ENCODE results near the gene AATK.
"Not testable (repeated sequence)": the region's sequence is repeated elsewhere in the genome, so short reads cannot be mapped to it uniquely, and the experiment has no call there.

AATK gene

GRCh38 chr17:81157848-81158687 lies 8.0 kb downstream of the AATK start:
- no peak overlapping the region for H3K4me3 Mint-ChIP-seq
- no peaks in the 10 kb centered on the region for H3K36me3 Mint-ChIP-seq
- no peak overlapping the region for H3K27ac Mint-ChIP-seq
- H3K27me3 Mint-ChIP-seq, result peaks cover 15% of the 10 kb centered on the region
- H3K4me1 Mint-ChIP-seq, result peaks cover 3% of the 10 kb centered on the region
- DNase-seq (ENCODE audit: low spot score in 2 of 2), result no peak
- H3K9me3 Mint-ChIP-seq, result no peaks in the 10 kb centered on the region
- no peak for ATAC-seq (ENCODE audit: low read depth)

- H3K9me3 Mint-ChIP-seq, result no peaks in the 10 kb centered on the region
- no peak overlapping the region for H3K4me3 Mint-ChIP-seq
- H3K27me3 Mint-ChIP-seq, result peaks cover 11% of the 10 kb centered on the region
These were observed 8.9 kb downstream of the AATK start for GRCh38 chr17:81156866-81157805.

DNA sequence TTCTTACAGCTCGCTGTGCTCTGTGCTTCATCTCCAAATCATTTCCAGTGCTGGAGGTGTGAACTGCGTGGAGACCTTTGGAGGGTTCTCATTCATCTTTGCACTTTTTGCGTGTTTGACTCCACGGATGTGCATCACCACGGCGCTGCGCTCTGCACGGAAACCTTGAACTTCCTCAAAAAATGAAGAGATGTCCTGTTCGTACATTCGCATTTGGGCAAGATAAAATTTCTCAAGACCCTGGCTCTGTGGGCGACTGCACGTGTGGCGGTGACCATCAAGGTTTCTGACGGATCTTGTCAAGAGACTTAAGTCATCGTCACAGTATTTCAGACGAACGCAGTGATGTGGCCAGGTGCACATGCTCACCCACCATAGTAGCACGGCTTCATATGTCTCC lies 11.1 kb downstream of the AATK start:
- DNase-seq (ENCODE audit: low spot score in 2 of 2), result no peak
- H3K4me1 Mint-ChIP-seq, result peaks cover 3% of the 10 kb centered on the region

More at GRCh38 chr17:81156866-81157805, 8.9 kb downstream of the AATK start:
- ATAC-seq (ENCODE audit: low read depth), result no peak
- H3K36me3 Mint-ChIP-seq, result no peaks in the 10 kb centered on the region
- no peak for DNase-seq (ENCODE audit: low spot score in 2 of 2)
- peaks cover 3% of the 10 kb centered on the region for H3K4me1 Mint-ChIP-seq
- H3K27ac Mint-ChIP-seq, result no peak overlapping the region

GRCh38 chr17:81154016-81154415 lies 12.0 kb downstream of the AATK start:
- H3K27ac Mint-ChIP-seq, result peak overlapping the region; percentile 97
- not testable (repeated sequence) for DNase-seq (ENCODE audit: low spot score in 2 of 2); H3K4me3 Mint-ChIP-seq; H3K9me3 Mint-ChIP-seq; H3K36me3 Mint-ChIP-seq; ATAC-seq (ENCODE audit: low read depth); H3K4me1 Mint-ChIP-seq
- peaks cover 11% of the 10 kb centered on the region for H3K27me3 Mint-ChIP-seq

More for the DNA sequence above, 11.1 kb downstream of the AATK start:
- ATAC-seq (ENCODE audit: low read depth), result no peak
- H3K4me3 Mint-ChIP-seq, result no peak overlapping the region
- H3K9me3 Mint-ChIP-seq, result no peaks in the 10 kb centered on the region
- H3K36me3 Mint-ChIP-seq, result no peaks in the 10 kb centered on the region
- no peak overlapping the region for H3K27ac Mint-ChIP-seq
- H3K27me3 Mint-ChIP-seq, result peaks cover 11% of the 10 kb centered on the region

GRCh38 chr17:81153340-81153803 lies 12.6 kb downstream of the AATK start:
- Mint-ChIP-seq H3K27ac (peak overlapping the region; percentile 97), H3K36me3 (no peaks in the 10 kb centered on the region), H3K9me3 (no peaks in the 10 kb centered on the region), H3K27me3 (peaks cover 9% of the 10 kb centered on the region), H3K4me1 (peaks cover 3% of the 10 kb centered on the region), H3K4me3 (peak overlapping the region; percentile 80)
- ATAC-seq (ENCODE audit: low read depth) (peak; percentile 86), DNase-seq (ENCODE audit: low spot score in 2 of 2) (peak in 1 of 2 donors; percentile 52)

DNA sequence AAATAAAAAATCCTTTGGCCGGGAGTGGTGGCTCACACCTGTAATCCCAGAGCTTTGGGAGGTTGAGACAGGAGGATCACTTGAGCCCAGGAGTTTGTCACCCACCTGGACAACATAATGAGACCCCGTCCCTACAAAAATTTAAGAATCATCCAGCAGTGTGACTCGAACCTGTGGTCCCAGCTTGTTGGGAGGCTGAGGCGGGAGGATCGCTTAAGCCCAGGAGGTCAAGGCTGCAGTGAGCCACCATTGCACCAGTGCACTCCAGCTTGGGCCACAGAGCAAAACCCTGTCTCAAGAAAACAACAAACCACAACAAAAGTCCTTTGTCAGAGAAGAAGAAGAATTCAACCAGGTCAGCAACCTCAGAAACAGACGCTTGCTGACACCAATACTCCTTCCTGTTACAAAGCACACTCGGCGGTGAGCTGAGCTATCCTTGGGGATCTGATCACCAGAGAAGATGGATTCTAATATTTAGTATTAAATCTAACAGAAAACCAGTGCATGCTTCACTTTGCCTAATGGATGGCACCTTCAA lies 13.7 kb downstream of the AATK start:
- H3K4me1 Mint-ChIP-seq, result peaks cover 3% of the 10 kb centered on the region
- DNase-seq (ENCODE audit: low spot score in 2 of 2), result no peak
- no peak for ATAC-seq (ENCODE audit: low read depth)
- no peak overlapping the region for H3K27ac Mint-ChIP-seq
- H3K27me3 Mint-ChIP-seq, result peaks cover 7% of the 10 kb centered on the region
- H3K9me3 Mint-ChIP-seq, result no peaks in the 10 kb centered on the region
- H3K4me3 Mint-ChIP-seq, result no peak overlapping the region
- H3K36me3 Mint-ChIP-seq, result no peaks in the 10 kb centered on the region

- Mint-ChIP-seq H3K27me3 (peaks cover 7% of the 10 kb centered on the region), H3K9me3 (no peaks in the 10 kb centered on the region), H3K4me1 (peaks cover 3% of the 10 kb centered on the region), H3K4me3 (no peak overlapping the region), H3K36me3 (no peaks in the 10 kb centered on the region), H3K27ac (no peak overlapping the region)
- DNase-seq (ENCODE audit: low spot score in 2 of 2) (no peak), ATAC-seq (ENCODE audit: low read depth) (no peak)
These were observed 14.7 kb downstream of the AATK start for GRCh38 chr17:81151278-81151677.

DNA sequence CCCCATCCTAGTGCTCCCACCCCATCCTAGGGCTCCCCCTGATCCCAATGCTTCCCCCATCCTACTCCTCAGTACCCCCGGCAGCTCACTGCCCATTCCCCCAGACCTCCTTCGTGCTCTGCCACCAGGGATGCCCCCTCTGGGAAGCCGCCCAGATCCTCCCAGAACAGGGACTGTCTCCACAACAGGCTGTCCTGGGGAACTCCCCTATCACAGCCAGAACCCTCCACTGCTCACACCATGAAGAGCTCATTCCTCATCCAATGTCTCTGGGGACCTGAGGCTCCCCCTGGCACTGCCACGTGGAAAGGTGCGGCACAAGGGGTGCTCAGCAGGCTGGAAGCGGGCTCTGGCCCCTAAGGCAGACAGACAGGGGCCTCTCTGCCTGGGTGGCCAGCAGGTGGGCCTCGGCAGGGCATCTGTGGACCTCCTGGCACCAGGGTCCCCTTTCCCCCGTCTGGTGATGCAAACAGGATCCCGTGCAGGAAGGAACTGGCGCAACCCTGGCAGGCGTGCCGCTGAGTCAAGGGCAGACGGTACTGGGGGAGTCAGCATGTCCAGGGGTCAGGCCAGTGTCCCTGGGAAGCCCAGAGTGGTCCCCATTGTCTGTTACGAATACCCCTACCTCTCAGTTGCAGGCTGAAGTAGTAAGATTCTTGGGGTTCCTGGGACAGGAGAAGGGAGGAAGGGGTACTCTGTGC lies 15.5 kb downstream of the AATK start:
- Mint-ChIP-seq H3K36me3 (no peaks in the 10 kb centered on the region), H3K9me3 (no peaks in the 10 kb centered on the region), H3K4me1 (peaks cover 3% of the 10 kb centered on the region), H3K27me3 (peaks cover 7% of the 10 kb centered on the region), H3K4me3 (no peak overlapping the region), H3K27ac (no peak overlapping the region)
- DNase-seq (ENCODE audit: low spot score in 2 of 2), result no peak
- no peak for ATAC-seq (ENCODE audit: low read depth)

DNA sequence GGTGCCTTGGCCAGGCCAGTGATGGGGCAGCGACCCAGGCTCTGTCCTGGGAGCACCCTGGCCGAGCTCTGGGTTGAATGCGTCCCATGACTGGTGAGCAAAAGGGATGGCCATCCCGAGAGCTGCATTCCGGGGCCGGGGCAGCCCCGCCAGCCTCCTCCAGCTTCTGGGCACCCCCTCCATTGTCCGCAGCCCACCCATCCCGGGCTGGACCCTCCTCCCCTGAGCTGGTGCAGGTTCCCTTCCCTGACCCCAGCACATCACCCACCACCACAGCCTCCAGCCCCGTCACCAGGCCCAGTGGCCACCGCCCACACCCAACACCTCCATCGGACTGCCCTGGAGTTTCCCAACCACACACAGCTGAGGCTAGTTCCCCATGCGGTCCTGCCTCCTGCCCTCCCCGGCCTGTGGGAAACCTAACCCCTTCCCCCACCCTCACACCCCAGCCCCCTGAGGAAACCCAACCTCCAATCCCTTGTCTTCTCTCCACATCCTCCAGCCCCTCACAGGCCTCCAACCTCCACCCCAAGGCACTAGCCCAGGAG lies 17.0 kb downstream of the AATK start:
- no peak overlapping the region for H3K27ac Mint-ChIP-seq
- peaks cover 8% of the 10 kb centered on the region for H3K27me3 Mint-ChIP-seq

GRCh38 chr17:81148571-81148970 lies 17.4 kb downstream of the AATK start:
- no peak overlapping the region for H3K4me3 Mint-ChIP-seq
- no peaks in the 10 kb centered on the region for H3K9me3 Mint-ChIP-seq
- H3K36me3 Mint-ChIP-seq, result no peaks in the 10 kb centered on the region
- no peak for DNase-seq (ENCODE audit: low spot score in 2 of 2)
- ATAC-seq (ENCODE audit: low read depth), result no peak
- peaks cover 2% of the 10 kb centered on the region for H3K4me1 Mint-ChIP-seq
- H3K27ac Mint-ChIP-seq, result no peak overlapping the region
- peaks cover 11% of the 10 kb centered on the region for H3K27me3 Mint-ChIP-seq

More for the DNA sequence above, 17.0 kb downstream of the AATK start:
- Mint-ChIP-seq H3K4me1 (peaks cover 3% of the 10 kb centered on the region), H3K36me3 (no peaks in the 10 kb centered on the region), H3K4me3 (no peak overlapping the region), H3K9me3 (no peaks in the 10 kb centered on the region)
- DNase-seq (ENCODE audit: low spot score in 2 of 2) (no peak), ATAC-seq (ENCODE audit: low read depth) (no peak)

DNA sequence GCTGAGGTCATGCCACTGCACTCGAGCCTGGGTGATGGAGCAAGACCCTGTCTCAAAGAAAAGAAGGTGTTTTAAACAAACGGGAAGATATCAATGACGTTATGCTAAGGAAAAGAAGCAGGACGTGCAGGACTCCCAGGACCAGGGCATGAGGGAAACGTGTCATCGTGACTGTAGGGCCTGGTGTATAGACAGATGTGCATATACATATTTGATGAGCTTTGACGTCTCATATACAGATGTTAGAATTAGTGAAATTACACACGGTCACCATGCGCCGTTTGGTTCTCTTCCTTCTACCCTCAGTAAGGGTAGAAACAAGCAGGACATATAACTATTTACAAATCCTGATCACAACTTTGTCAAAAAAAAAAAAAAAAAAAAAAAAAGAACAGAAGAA lies 18.3 kb downstream of the AATK start:
- Mint-ChIP-seq H3K9me3 (no peaks in the 10 kb centered on the region), H3K27me3 (peaks cover 12% of the 10 kb centered on the region), H3K4me1 (no peaks in the 10 kb centered on the region), H3K4me3 (no peak overlapping the region), H3K36me3 (no peaks in the 10 kb centered on the region), H3K27ac (no peak overlapping the region)
- DNase-seq (ENCODE audit: low spot score in 2 of 2), result no peak
- ATAC-seq (ENCODE audit: low read depth), result no peak

DNA sequence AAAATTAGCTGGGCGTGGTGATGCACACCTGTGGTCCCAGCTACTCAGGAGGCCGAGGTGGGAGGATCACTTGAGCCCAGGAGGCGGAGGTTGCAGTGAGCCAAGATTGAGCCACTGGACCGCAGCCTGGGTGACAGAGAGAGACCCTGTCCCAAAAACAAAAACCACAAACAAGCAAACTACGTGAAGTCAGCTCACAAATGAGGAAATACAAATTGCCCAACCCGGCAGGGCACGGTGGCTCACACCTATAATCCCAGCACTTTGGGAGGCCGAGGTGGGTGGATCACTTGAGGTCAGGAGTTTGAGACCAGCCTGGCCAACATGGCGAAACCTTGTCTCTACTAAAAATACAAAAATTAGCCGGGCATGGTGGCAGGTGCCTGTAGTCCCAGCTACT lies 19.8 kb downstream of the AATK start:
- not testable (repeated sequence) for DNase-seq (ENCODE audit: low spot score in 2 of 2); H3K36me3 Mint-ChIP-seq; ATAC-seq (ENCODE audit: low read depth); H3K9me3 Mint-ChIP-seq; H3K27ac Mint-ChIP-seq; H3K4me3 Mint-ChIP-seq; H3K4me1 Mint-ChIP-seq
- peaks cover 12% of the 10 kb centered on the region for H3K27me3 Mint-ChIP-seq

DNA sequence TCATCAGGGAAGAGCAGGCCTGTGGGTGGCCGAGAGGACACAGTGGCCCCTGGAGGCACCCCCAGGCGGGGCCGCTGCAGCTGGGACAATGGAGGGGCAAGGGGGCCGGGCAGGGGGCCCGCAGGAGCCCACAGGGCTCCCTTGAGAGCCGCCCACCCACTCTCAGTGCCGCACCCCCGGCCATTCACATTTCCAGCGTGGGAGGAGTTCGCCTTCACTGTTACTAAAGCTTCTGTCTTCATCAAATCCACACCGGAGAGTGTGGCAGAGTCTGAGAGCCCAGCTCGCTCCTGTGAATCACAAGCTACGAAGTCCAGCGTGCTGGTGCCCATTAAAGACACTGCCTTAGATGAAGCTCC lies 21.6 kb downstream of the AATK start:
- Mint-ChIP-seq H3K27ac (no peak overlapping the region), H3K4me1 (no peaks in the 10 kb centered on the region), H3K4me3 (no peak overlapping the region), H3K36me3 (no peaks in the 10 kb centered on the region), H3K27me3 (peaks cover 12% of the 10 kb centered on the region), H3K9me3 (no peaks in the 10 kb centered on the region)
- DNase-seq (ENCODE audit: low spot score in 2 of 2), result no peak
- no peak for ATAC-seq (ENCODE audit: low read depth)

All from memory B cell (primary cell).